ENCODE results near the gene SIPA1L3. TPM values are rescaled to one million over a fixed set of nuclear protein-coding genes. Genes with fewer than 3 reads are reported as not detected.
A peak's percentile ranks its signal among the peaks of the same experiment; 100 is the strongest.
"Not testable (repeated sequence)": the region's sequence is repeated elsewhere in the genome, so short reads cannot be mapped to it uniquely, and the experiment has no call there.

The SIPA1L3 gene
- total RNA-seq, 1 experiment from 2014 or later = 13.8 TPM

- Histone ChIP-seq H3K27me3 (no peaks in the 10 kb centered on the region), H3K9me3 (no peaks in the 10 kb centered on the region), H3K4me3 (no peak overlapping the region), H3K36me3 (peaks cover 3% of the 10 kb centered on the region; the same call in 1 of the 2 replicates)
- DNase-seq = no peak
These were observed 304.8 kb downstream of the SIPA1L3 start for GRCh38 chr19:38211766-38212165.

- Histone ChIP-seq H3K4me3 (no peak overlapping the region), H3K27me3 (no peaks in the 10 kb centered on the region), H3K9me3 (no peaks in the 10 kb centered on the region)
These were observed 306.5 kb downstream of the SIPA1L3 start for GRCh38 chr19:38213469-38213868.

GRCh38 chr19:38213911-38214625, 307.1 kb downstream of the SIPA1L3 start:
- Histone ChIP-seq H3K27me3 (no peaks in the 10 kb centered on the region), H3K36me3 (peaks cover 8% of the 10 kb centered on the region), H3K4me3 (no peak overlapping the region), H3K9me3 (no peaks in the 10 kb centered on the region)
- DNase-seq = peak; percentile 42

More at GRCh38 chr19:38213469-38213868, 306.5 kb downstream of the SIPA1L3 start:
- H3K36me3 ChIP-seq = peaks cover 8% of the 10 kb centered on the region
- DNase-seq = no peak

- peaks cover 8% of the 10 kb centered on the region for H3K36me3 ChIP-seq
- H3K4me3 ChIP-seq = no peak overlapping the region
- no peaks in the 10 kb centered on the region for H3K9me3 ChIP-seq
- DNase-seq = no peak
- no peaks in the 10 kb centered on the region for H3K27me3 ChIP-seq
These were observed 310.0 kb downstream of the SIPA1L3 start for GRCh38 chr19:38216785-38217641.

GRCh38 chr19:38218204-38218603, 311.2 kb downstream of the SIPA1L3 start:
- peaks cover 7% of the 10 kb centered on the region for H3K36me3 ChIP-seq
- no peaks in the 10 kb centered on the region for H3K9me3 ChIP-seq
- no peaks in the 10 kb centered on the region for H3K27me3 ChIP-seq
- H3K4me3 ChIP-seq = no peak overlapping the region
- DNase-seq = no peak

- Histone ChIP-seq H3K27me3 (no peaks in the 10 kb centered on the region), H3K36me3 (peaks cover 5% of the 10 kb centered on the region; the same call in 1 of the 2 replicates), H3K9me3 (no peaks in the 10 kb centered on the region), H3K4me3 (no peak overlapping the region)
- no peak for DNase-seq
These were observed 312.2 kb downstream of the SIPA1L3 start for GRCh38 chr19:38219221-38219620.

GRCh38 chr19:38221421-38221820, 314.4 kb downstream of the SIPA1L3 start:
- Histone ChIP-seq H3K36me3 (peaks cover 5% of the 10 kb centered on the region; the same call in 1 of the 2 replicates), H3K9me3 (no peaks in the 10 kb centered on the region), H3K27me3 (no peaks in the 10 kb centered on the region), H3K4me3 (no peak overlapping the region)
- no peak for DNase-seq

GRCh38 chr19:38221919-38222830, 315.2 kb downstream of the SIPA1L3 start:
- Histone ChIP-seq H3K9me3 (no peaks in the 10 kb centered on the region), H3K27me3 (no peaks in the 10 kb centered on the region), H3K36me3 (peaks cover 5% of the 10 kb centered on the region; the same call in 1 of the 2 replicates), H3K4me3 (no peak overlapping the region)
- DNase-seq = no peak

- no peak for DNase-seq
- no peaks in the 10 kb centered on the region for H3K27me3 ChIP-seq
- H3K4me3 ChIP-seq = peak overlapping the region; percentile 68
- H3K36me3 ChIP-seq = peaks cover 4% of the 10 kb centered on the region; the same call in 1 of the 2 replicates
- H3K9me3 ChIP-seq = no peaks in the 10 kb centered on the region
These were observed 316.1 kb downstream of the SIPA1L3 start for GRCh38 chr19:38223119-38223523.

- Histone ChIP-seq H3K9me3 (no peaks in the 10 kb centered on the region), H3K4me3 (peak overlapping the region; percentile 68), H3K27me3 (no peaks in the 10 kb centered on the region), H3K36me3 (no peaks in the 10 kb centered on the region; the same call in 1 of the 2 replicates)
- DNase-seq = no peak
These were observed 316.6 kb downstream of the SIPA1L3 start for GRCh38 chr19:38223617-38224013.

- Histone ChIP-seq H3K9me3 (no peaks in the 10 kb centered on the region), H3K27me3 (0 out of 2 replicates have a peak, but pooled peaks cover 5% of the 10 kb centered on the region), H3K36me3 (no peaks in the 10 kb centered on the region; the same call in 1 of the 2 replicates), H3K4me3 (peak within 1 kb of the TSS; percentile 68)
- DNase-seq = peak; percentile 88
These were observed 317.2 kb downstream of the SIPA1L3 start, which contains the start of gene DPF1 for GRCh38 chr19:38224014-38224862. DPF1 (minus strand) TSS chr19:38224222; CDS start chr19:38224142, 80 bp downstream.

GRCh38 chr19:38224863-38225218, 317.8 kb downstream of the SIPA1L3 start:
- not testable (repeated sequence) for H3K4me3 ChIP-seq, H3K27me3 ChIP-seq, DNase-seq, H3K9me3 ChIP-seq, H3K36me3 ChIP-seq

- Histone ChIP-seq H3K27me3 (peaks cover 14% of the 10 kb centered on the region; the same call in 1 of the 2 replicates), H3K4me3 (no peak overlapping the region), H3K36me3 (no peaks in the 10 kb centered on the region), H3K9me3 (no peaks in the 10 kb centered on the region)
- DNase-seq = no peak
These were observed 320.4 kb downstream of the SIPA1L3 start for GRCh38 chr19:38227287-38228004.

GRCh38 chr19:38228005-38228377, 321.0 kb downstream of the SIPA1L3 start:
- no peak for DNase-seq
- H3K9me3 ChIP-seq = no peaks in the 10 kb centered on the region
- no peaks in the 10 kb centered on the region for H3K36me3 ChIP-seq
- H3K4me3 ChIP-seq = no peak overlapping the region
- H3K27me3 ChIP-seq = peaks cover 14% of the 10 kb centered on the region; the same call in 1 of the 2 replicates

All from MG63 (cell line).